K562 treated with DMSO at 1 percent for 24 hours (cell line): ENCODE measurements around the gene METTL1. TPM values are rescaled to one million over a fixed set of nuclear protein-coding genes. Genes with fewer than 3 reads are reported as not detected.

ENCODE experiments used
- total RNA-seq: library from RNA; unstranded; fragments of 300-600 nt; gene quantifications from 2 replicates; pipeline ENCODE4 v1.2.3, GENCODE V29; 2022; ENCODE audit warnings: low read depth; ENCODE audit not compliant: insufficient read depth

The METTL1 gene
- 3.0 and 5.5 TPM in 2 replicates for total RNA-seq

GRCh38 chr12:57771873-57772428, at the start of gene METTL1:
Gene METTL1, minus strand, starts transcription at chr12:57772105. Its CDS starts 22 bp downstream, at chr12:57772083.

GRCh38 chr12:57782608-57783465, 10.9 kb upstream of the METTL1 start, which contains the start of gene TSFM:
Gene TSFM, plus strand, starts transcription at chr12:57782787. Its CDS starts 15 bp downstream, at chr12:57782802.

GRCh38 chr12:57772429-57773322, 771 bp upstream of the METTL1 start, which contains the start of gene EEF1AKMT3:
Gene EEF1AKMT3, plus strand, starts transcription at chr12:57772614. Its CDS starts 111 bp downstream, at chr12:57772725.

GRCh38 chr12:57766464-57767304, 5.2 kb downstream of the METTL1 start, which contains the start of gene CYP27B1:
Gene CYP27B1, minus strand, starts transcription at chr12:57767078. Its CDS starts 37 bp downstream, at chr12:57767041.

GRCh38 chr12:57754411-57755193, 17.3 kb downstream of the METTL1 start, which contains the start of gene MARCHF9:
Gene MARCHF9, plus strand, starts transcription at chr12:57755103. Its CDS starts 426 bp downstream, at chr12:57755529.

GRCh38 chr12:57751788-57752667, 19.9 kb downstream of the METTL1 start, which contains the start of gene CDK4:
Gene CDK4, minus strand, starts transcription at chr12:57752310. Its CDS starts 593 bp downstream, at chr12:57751717.

GRCh38 chr12:57744777-57745484, 27.0 kb downstream of the METTL1 start, which contains the start of gene TSPAN31:
Gene TSPAN31, plus strand, starts transcription at chr12:57745039. Its CDS starts 116 bp downstream, at chr12:57745155.

GRCh38 chr12:57738661-57739237, 33.2 kb downstream of the METTL1 start, which contains the start of gene AGAP2:
Gene AGAP2, minus strand, starts transcription at chr12:57738742. Its CDS starts 496 bp downstream, at chr12:57738246.

Other genes starting within 250 kb of the METTL1 start
- 26.8 and 32.7 TPM in 2 replicates for gene MBD6, start 249.3 kb downstream of the METTL1 start, total RNA-seq
- gene DCTN2, start 224.9 kb downstream of the METTL1 start, total RNA-seq, result 184 and 186 TPM in 2 replicates
- 11.0 and 12.9 TPM in 2 replicates for gene KIF5A, start 222.1 kb downstream of the METTL1 start, total RNA-seq
- gene PIP4K2C, start 180.9 kb downstream of the METTL1 start, total RNA-seq, result 34.6 and 38.6 TPM in 2 replicates
- not detected in 2 replicates for gene DTX3, start 167.3 kb downstream of the METTL1 start, total RNA-seq
- gene ARHGEF25, start 160.7 kb downstream of the METTL1 start, total RNA-seq, result 16.4 and 17.6 TPM in 2 replicates
- gene B4GALNT1, start 138.9 kb downstream of the METTL1 start, total RNA-seq, result 67.2 and 69.6 TPM in 2 replicates
- 291 and 302 TPM in 2 replicates for gene OS9, start 78.0 kb downstream of the METTL1 start, total RNA-seq
- 0.38 and 0.45 TPM in 2 replicates for gene AGAP2, start 33.4 kb downstream of the METTL1 start, total RNA-seq
- gene TSPAN31, start 27.1 kb downstream of the METTL1 start, total RNA-seq, result 17.6 and 19.4 TPM in 2 replicates
- 148 and 150 TPM in 2 replicates for gene CDK4, start 19.8 kb downstream of the METTL1 start, total RNA-seq
- gene MARCHF9, start 17.0 kb downstream of the METTL1 start, total RNA-seq, result 12.7 and 13.9 TPM in 2 replicates
- 1.5 and 1.9 TPM in 2 replicates for gene CYP27B1, start 5.0 kb downstream of the METTL1 start, total RNA-seq
- gene EEF1AKMT3, start 509 bp upstream of the METTL1 start, total RNA-seq, result 5.8 and 6.3 TPM in 2 replicates
- gene TSFM, start 10.7 kb upstream of the METTL1 start, total RNA-seq, result 27.2 and 32.6 TPM in 2 replicates
- gene AVIL, start 46.6 kb upstream of the METTL1 start, total RNA-seq, result 0.94 and 2.1 TPM in 2 replicates
- 118 and 123 TPM in 2 replicates for gene CTDSP2, start 74.6 kb upstream of the METTL1 start, total RNA-seq
- gene ATP23, start 169.5 kb upstream of the METTL1 start, total RNA-seq, result 16.1 and 18.6 TPM in 2 replicates